Retinal pigment epithelial cell (primary cell): ENCODE results near the gene ARMC9.

ENCODE experiments used
- DNase-seq: peaks from one replicate; pipeline ENCODE4 v3.0.0-alpha.2; 2010; ENCODE audit warnings: low read depth
- H3K4me3 ChIP-seq: 2 replicates; pipeline ENCODE4 v1.5.1; 2011; ENCODE audit warnings: mild to moderate bottlenecking, low read length, control low read depth, moderate library complexity
- TF ChIP-seq, protein P1 (sequence below): conservative IDR thresholded peaks from 2 replicates; pipeline ENCODE4 v1.5.1; 2011; ENCODE audit warnings: low read depth, low read length, control low read depth, inconsistent platforms

Gene ARMC9

DNA sequence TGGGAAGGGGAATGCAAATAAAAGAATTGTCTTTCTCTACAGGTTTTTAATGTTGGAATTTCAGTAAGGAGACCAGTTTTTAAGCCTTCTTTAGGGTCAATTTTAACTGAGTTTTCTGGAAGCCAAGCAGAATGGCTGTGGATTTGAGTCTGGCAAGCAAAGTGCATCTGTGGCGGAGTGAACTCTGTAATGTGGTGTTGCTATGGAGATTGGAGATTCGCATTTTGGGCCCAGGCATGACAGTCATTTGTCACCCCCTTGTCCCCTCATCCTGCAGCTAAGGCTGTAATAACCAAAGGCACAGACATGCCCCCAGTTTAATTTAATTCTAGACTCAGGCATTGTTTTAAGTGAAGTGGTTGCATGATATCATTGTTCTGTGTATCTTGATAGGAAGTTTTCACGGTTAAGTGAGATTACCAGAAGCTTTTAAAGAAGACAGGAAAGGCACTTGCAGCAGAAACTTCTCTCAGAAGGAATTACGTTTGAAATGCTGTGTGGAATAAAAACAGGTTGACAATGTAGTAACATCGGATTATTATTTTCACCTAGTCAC is 30.6 kb downstream of the ARMC9 start:
- no peak for DNase-seq
- TF ChIP-seq, protein P1, sequence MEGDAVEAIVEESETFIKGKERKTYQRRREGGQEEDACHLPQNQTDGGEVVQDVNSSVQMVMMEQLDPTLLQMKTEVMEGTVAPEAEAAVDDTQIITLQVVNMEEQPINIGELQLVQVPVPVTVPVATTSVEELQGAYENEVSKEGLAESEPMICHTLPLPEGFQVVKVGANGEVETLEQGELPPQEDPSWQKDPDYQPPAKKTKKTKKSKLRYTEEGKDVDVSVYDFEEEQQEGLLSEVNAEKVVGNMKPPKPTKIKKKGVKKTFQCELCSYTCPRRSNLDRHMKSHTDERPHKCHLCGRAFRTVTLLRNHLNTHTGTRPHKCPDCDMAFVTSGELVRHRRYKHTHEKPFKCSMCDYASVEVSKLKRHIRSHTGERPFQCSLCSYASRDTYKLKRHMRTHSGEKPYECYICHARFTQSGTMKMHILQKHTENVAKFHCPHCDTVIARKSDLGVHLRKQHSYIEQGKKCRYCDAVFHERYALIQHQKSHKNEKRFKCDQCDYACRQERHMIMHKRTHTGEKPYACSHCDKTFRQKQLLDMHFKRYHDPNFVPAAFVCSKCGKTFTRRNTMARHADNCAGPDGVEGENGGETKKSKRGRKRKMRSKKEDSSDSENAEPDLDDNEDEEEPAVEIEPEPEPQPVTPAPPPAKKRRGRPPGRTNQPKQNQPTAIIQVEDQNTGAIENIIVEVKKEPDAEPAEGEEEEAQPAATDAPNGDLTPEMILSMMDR: no peak

DNA sequence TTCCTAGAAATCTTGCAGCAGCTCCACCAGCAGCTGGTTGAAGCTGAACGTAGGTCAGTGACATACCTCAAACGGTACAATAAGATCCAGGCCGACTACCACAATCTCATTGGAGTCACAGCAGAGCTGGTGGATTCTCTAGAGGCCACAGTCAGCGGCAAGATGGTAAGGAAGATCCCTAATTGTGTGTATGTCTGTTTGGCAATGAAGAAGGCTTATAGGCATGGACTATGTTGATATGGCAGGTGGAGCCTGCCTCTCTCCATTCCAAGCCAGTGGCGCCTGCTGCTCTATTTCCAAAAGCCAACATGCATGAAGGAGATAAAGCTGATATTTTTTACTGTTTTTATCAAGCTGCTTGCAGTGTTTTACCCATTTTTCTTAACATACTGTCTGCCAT is 36.8 kb downstream of the ARMC9 start:
- H3K4me3 ChIP-seq: no peak overlapping the region
- TF ChIP-seq, protein P1: no peak
- DNase-seq: no peak

More for the DNA sequence above, 30.6 kb downstream of the ARMC9 start:
- H3K4me3 ChIP-seq: no peak overlapping the region

DNA sequence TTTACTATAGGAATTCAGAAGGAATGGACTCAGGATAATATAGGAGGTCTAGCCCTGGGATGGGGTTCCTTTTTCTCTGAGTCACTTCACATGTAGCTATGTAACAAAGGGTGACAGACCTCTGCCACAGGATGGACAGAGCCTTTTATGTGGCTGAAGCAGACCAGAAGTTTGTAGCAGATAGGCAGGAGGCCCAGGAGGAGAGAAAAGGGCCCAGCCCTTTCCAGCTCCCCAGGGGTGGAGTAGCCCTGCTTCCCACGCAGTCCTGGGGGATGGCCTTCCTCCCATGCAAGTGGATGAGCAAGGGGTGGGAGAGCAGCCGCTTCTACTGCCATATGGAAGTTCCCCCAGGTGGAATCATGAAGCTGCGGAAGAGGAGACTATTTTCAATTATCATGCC is 40.3 kb downstream of the ARMC9 start:
- DNase-seq: no peak
- no peak overlapping the region for H3K4me3 ChIP-seq
- TF ChIP-seq, protein P1: no peak

DNA sequence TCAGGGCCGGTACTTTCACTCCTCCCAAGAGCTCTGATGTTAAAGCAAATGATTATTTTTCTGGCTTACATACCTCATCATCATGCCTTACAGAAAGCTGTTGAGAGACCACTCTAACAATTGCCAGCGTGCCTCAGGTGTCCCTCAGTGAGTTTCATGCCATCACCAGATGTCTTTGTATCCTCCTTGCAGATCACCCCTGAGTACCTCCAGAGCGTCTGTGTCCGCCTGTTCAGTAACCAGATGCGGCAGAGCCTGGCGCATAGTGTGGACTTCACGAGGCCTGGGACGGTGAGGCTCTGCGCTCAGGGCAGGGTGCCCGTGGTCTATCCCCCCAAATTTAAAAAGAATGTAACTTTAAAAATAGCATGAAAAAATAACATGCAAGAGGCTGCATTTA is 41.3 kb downstream of the ARMC9 start:
- no peak overlapping the region for H3K4me3 ChIP-seq
- DNase-seq: no peak
- TF ChIP-seq, protein P1: no peak

DNA sequence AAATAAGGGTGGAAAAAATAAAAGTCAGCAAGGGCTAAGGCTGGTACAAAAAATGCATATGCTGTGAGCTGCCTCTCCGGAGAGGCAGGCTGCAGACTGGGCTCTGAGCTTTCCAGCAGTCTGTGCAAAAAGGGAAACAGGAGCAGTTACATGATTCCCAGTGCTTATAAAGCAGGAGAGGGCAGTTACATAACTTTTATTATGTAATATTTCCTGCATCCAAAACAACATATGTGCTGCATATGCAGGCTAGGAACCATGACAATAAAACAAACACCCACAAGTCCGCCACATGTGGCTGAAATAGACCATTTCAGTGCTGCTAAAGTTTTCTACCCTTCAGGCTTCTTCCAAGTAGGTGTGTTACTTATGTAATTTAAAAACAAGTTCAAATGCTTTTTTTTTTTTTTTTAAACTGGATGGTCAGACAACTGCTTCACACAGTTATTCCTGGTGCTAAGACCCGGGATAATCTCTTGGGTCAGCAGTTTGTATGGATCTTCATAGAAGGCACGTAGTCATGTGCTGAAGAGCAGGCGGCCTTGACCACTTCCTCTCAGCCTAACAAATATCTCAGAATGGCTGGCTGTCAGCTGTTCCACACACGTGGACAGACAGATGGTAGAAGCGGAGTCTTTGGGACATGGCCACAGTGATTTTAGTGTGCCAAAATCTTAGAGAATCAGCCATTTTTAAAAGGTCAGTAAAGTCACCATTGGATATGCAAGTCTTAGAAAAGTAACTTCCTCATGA is 43.5 kb downstream of the ARMC9 start:
- no peak overlapping the region for H3K4me3 ChIP-seq
- no peak for DNase-seq
- TF ChIP-seq, protein P1: no peak

DNA sequence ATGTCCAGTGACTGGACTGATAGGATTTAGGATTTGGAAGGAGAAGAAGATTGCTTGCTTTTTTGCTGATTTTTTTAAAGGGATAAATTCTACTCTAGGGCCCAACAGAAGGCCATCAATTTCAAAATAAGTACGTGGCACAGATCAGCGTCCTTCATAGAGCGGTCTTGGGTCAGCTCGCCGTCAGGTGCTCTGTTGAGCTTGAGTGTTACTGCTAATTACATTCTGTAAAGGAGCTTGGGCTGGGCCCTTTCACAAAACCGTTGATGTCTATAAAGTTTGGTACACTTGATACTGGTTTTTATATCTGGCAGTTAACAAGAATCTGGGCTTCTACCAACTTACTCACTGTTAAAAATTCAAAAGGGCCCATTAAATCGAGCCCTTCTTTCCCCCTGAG is 45.4 kb downstream of the ARMC9 start:
- TF ChIP-seq, protein P1: no peak
- H3K4me3 ChIP-seq: no peak overlapping the region
- DNase-seq: no peak

DNA sequence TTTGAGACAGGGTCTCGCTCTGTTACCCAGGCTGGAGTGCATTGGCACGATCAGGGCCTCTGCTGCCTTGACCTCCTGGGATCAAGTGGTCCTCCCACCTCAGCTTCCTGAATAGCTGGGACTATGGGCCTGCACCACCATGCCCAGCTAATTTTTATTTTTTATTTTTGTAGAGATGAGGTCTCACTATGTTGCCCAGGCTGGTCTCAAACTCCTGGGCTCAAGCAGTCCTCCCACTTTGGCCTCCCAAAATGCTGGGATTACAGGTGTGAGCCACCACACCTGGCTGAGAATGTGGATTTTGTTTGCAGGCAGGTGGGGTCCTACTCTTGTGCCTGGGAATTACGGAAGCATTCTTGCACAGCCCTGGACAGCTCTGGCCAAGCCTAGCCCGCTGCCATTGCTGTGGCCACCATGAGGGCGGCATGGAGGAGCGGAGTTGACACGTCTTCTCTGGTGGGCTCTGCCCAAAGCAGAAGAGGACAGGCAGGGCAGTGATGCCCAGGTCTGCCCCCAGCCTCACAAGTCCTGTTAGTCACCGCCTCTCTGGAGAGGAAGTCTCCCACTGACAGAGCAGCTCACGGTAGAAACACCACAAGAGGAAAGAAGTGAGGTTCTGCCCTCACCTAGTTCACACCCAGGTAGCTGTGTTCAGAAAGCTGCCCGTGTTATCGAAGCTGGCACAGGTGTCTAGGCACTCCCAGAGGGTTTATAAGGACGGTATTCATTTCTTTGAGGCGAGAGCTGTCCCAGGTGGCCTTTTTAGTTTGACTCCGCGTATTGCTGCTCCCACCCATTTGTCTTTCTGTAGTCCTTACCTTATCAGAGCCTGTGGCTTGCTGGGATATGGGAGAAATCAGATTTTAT is 46.2 kb downstream of the ARMC9 start:
- H3K4me3 ChIP-seq: no peak overlapping the region
- TF ChIP-seq, protein P1: no peak
- DNase-seq: no peak
